Liver (tissue), 9 donors: Measurements from ENCODE around the gene BRIX1. TPM values are rescaled to one million over a fixed set of nuclear protein-coding genes. Genes with fewer than 3 reads are reported as not detected.
A peak's percentile ranks its signal among the peaks of the same experiment; 100 is the strongest.

Experiments
- DNase-seq: peaks from one replicate; pipeline ENCODE4 v3.0.0-alpha.2; 2017; ENCODE audit warnings: low spot score
- H3K27ac ChIP-seq, 2 donors: one replicate each; pipeline ENCODE4 v1.7.0; 2013; ENCODE audit warnings: inconsistent platforms in 2 of 2, low read length in 2 of 2, control low read depth in 1 of 2, low read depth in 1 of 2, mild to moderate bottlenecking in 1 of 2
- H3K27me3 ChIP-seq, 4 donors: one replicate each; pipeline versions ENCODE4 v1.6.1 to v1.7.0; 2013; ENCODE audit warnings: low read length in 3 of 4, inconsistent platforms in 1 of 4, mild to moderate bottlenecking in 1 of 4, moderate library complexity in 1 of 4; ENCODE audit not compliant: control insufficient read depth in 4 of 4, insufficient read depth in 4 of 4
- H3K36me3 ChIP-seq, 4 donors: one replicate each; pipeline versions ENCODE4 v1.6.1 to v1.7.0; 2013; ENCODE audit warnings: low read length in 3 of 4, mild to moderate bottlenecking in 3 of 4, low read depth in 1 of 4, moderate library complexity in 1 of 4; ENCODE audit not compliant: control insufficient read depth in 4 of 4, insufficient read depth in 3 of 4
- H3K4me1 ChIP-seq, 4 donors: one replicate each; pipeline versions ENCODE4 v1.6.1 to v1.7.0; 2013; ENCODE audit warnings: low read length in 3 of 4, mild to moderate bottlenecking in 3 of 4, moderate library complexity in 1 of 4; ENCODE audit not compliant: control insufficient read depth in 4 of 4, insufficient read depth in 4 of 4
- H3K4me3 ChIP-seq, 3 donors: one replicate each; pipeline versions ENCODE4 v1.6.1 to v1.7.0; 2013; ENCODE audit warnings: low read length in 3 of 3, control low read depth in 1 of 3, low read depth in 1 of 3, mild to moderate bottlenecking in 1 of 3
- H3K9ac ChIP-seq, 2 donors: one replicate each; pipeline ENCODE4 v1.7.0; 2013; ENCODE audit warnings: low read length in 2 of 2, mild to moderate bottlenecking in 2 of 2, moderate library complexity in 2 of 2, control low read depth in 1 of 2, low read depth in 1 of 2
- H3K9me3 ChIP-seq, 4 donors: one replicate each; pipeline versions ENCODE4 v1.6.1 to v1.7.0; 2013; ENCODE audit warnings: low read length in 3 of 4; ENCODE audit not compliant: control insufficient read depth in 4 of 4
- ATF3 ChIP-seq: IDR thresholded peaks from 2 replicates; pipeline ENCODE4 v1.6.1; 2016; ENCODE audit warnings: antibody characterized with exemption
- CTCF ChIP-seq: fragments of 150-350 bp; IDR thresholded peaks from 2 replicates; pipeline ENCODE4 v1.5.1; 2017; ENCODE audit warnings: improper control_type of control experiment, low read depth, low read length; ENCODE audit not compliant: missing input control
- EGR1 ChIP-seq, 2 donors: IDR thresholded peaks; 2 replicates each; pipeline ENCODE4 v1.6.1; 2016 to 2018; ENCODE audit warnings: antibody characterized with exemption in 2 of 2, low read depth in 2 of 2
- GABPA ChIP-seq, 2 donors: IDR thresholded peaks in 1 of 2; conservative IDR thresholded peaks in 1 of 2; 2 replicates each; pipeline ENCODE4 v1.6.1; 2016; ENCODE audit warnings: antibody characterized with exemption in 2 of 2, mild to moderate bottlenecking in 1 of 2, moderate library complexity in 1 of 2
- HNF4A ChIP-seq, 2 donors: conservative IDR thresholded peaks; 2 replicates each; pipeline ENCODE4 v1.6.1; 2016; ENCODE audit warnings: antibody characterized with exemption in 2 of 2, mild to moderate bottlenecking in 2 of 2
- JUND ChIP-seq, 2 donors: IDR thresholded peaks; 2 replicates each; pipeline ENCODE4 v1.6.1; 2016; ENCODE audit warnings: antibody characterized with exemption in 2 of 2
- MAX ChIP-seq: IDR thresholded peaks from 2 replicates; pipeline ENCODE4 v1.6.1; 2016; ENCODE audit warnings: antibody characterized with exemption
- NR2F2 ChIP-seq: IDR thresholded peaks from 2 replicates; pipeline ENCODE4 v1.6.1; 2016; ENCODE audit warnings: antibody characterized with exemption
- RAD21 ChIP-seq, 2 donors: IDR thresholded peaks; 2 replicates each; pipeline ENCODE4 v1.6.1; 2016; ENCODE audit warnings: antibody characterized with exemption in 2 of 2, mild to moderate bottlenecking in 2 of 2
- REST ChIP-seq: IDR thresholded peaks from 2 replicates; pipeline ENCODE4 v1.6.1; 2016; ENCODE audit warnings: antibody characterized with exemption, mild to moderate bottlenecking
- TAF1 ChIP-seq: conservative IDR thresholded peaks from 2 replicates; pipeline ENCODE4 v1.6.1; 2016; ENCODE audit warnings: antibody characterized with exemption, mild to moderate bottlenecking
- YY1 ChIP-seq: IDR thresholded peaks from 2 replicates; pipeline ENCODE4 v1.6.1; 2016; ENCODE audit warnings: antibody characterized with exemption, mild to moderate bottlenecking
- ZBTB33 ChIP-seq: IDR thresholded peaks from 2 replicates; pipeline ENCODE4 v1.6.1; 2016; ENCODE audit warnings: antibody characterized with exemption
- WGBS: extraction: QIAGEN DNeasy Blood & Tissue Kit; methylation state at CpG from one replicate; pipeline ENCODE4 v1.1.7; 2013; 5-methylcytosine and 5-hydroxymethylcytosine counted together
- polyA plus RNA-seq, 2 donors: library from polyadenylated mRNA; stranded (reverse) in 1 of 2; unstranded in 1 of 2; fragments of 200-250 nt in 1 of 2; fragments of >200 nt in 1 of 2; fragmentation: Nextera tagmentation in 1 of 2; extraction: Ambion mirVana in 1 of 2; gene quantifications; one replicate each; pipeline versions ENCODE4 v1.2.1 to v1.2.3, GENCODE V29; 2013 to 2015
- total RNA-seq, 2 donors: library from RNA; depleted of rRNA; stranded (reverse); fragments of >200 nt; gene quantifications; one replicate each; pipeline ENCODE4 v1.2.3, GENCODE V29; 2014
- donor health status: healthy.
- donor health status: healthy.
- donor health status: healthy.
- donor health status: healthy.
- donor health status: healthy.

The BRIX1 gene
- total and polyA plus RNA-seq, 4 donors, result 6.7 to 15.7 (median 10.5) TPM

GRCh38 chr5:34905564-34905963, 9.9 kb upstream of the BRIX1 start:
- Histone ChIP-seq H3K4me1 (no peaks in the 10 kb centered on the region), H3K9ac (no peak overlapping the region), H3K9me3 (no peaks in the 10 kb centered on the region), H3K27me3 (no peaks in the 10 kb centered on the region), H3K27ac (no peak overlapping the region), H3K4me3 (no peak overlapping the region), H3K36me3 (peaks cover 0 to 10% (median 4%) of the 10 kb centered on the region in 4 donors)
- peak; percentile 24 for TF ChIP-seq CTCF
- TF ChIP-seq YY1, result no peak
- TF ChIP-seq HNF4A (conservative IDR thresholded peaks at IDR 0.05), result no peak
- TF ChIP-seq RAD21 (IDR thresholded peaks at IDR 0.05), result peak; percentile 56 to 62
- WGBS, result 92% methylated on average over 2 of the region's 2 CpGs
- DNase-seq, result no peak

GRCh38 chr5:34913072-34913471, 2.4 kb upstream of the BRIX1 start:
- Histone ChIP-seq H3K27me3 (no peaks in the 10 kb centered on the region), H3K4me3 (no peak overlapping the region), H3K4me1 (peaks cover 2 to 30% (median 21%) of the 10 kb centered on the region in 4 donors), H3K9ac (no peak overlapping the region), H3K9me3 (no peaks in the 10 kb centered on the region), H3K27ac (no peak overlapping the region), H3K36me3 (peaks cover 2 to 24% (median 11%) of the 10 kb centered on the region in 4 donors)
- 92% methylated on average over 2 of the region's 2 CpGs for WGBS
- TF ChIP-seq ATF3 (no peak), JUND (IDR thresholded peaks at IDR 0.05) (no peak), MAX (no peak), GABPA (IDR thresholded peaks at IDR 0.05 in 1 of 2, conservative IDR thresholded peaks at IDR 0.05 in 1 of 2) (no peak), EGR1 (IDR thresholded peaks at IDR 0.05; ENCODE audit: low read depth in 2 of 2) (no peak), ZBTB33 (no peak), TAF1 (no peak), NR2F2 (no peak), REST (no peak)
- DNase-seq, result no peak
